Fibroblast of lung (primary cell): ENCODE data around the gene CCNE1. TPM values are rescaled to one million over a fixed set of nuclear protein-coding genes. Genes with fewer than 3 reads are reported as not detected.

Experiments used
- DNase-seq, 2 donors: peaks; one replicate each; pipeline versions ENCODE4 v3.0.0 to v3.0.0-alpha.2; 2010; ENCODE audit warnings: low read depth in 2 of 2
- H2AFZ ChIP-seq: 2 replicates; pipeline ENCODE4 v1.5.1; 2012; ENCODE audit warnings: low read length, control low read depth, inconsistent platforms
- H3K27ac ChIP-seq: 2 replicates; pipeline ENCODE4 v1.5.1; 2011; ENCODE audit warnings: low read length, control low read depth; ENCODE audit not compliant: insufficient read depth
- H3K27me3 ChIP-seq: 2 replicates; pipeline ENCODE4 v1.5.1; 2011; ENCODE audit warnings: mild to moderate bottlenecking, low read length; ENCODE audit not compliant: control insufficient read depth, insufficient read depth
- H3K36me3 ChIP-seq: 2 replicates; pipeline ENCODE4 v1.5.1; 2011; ENCODE audit warnings: low read length; ENCODE audit not compliant: control insufficient read depth, insufficient read depth
- H3K4me1 ChIP-seq: 2 replicates; pipeline ENCODE4 v1.5.1; 2011; ENCODE audit warnings: low read length; ENCODE audit not compliant: control insufficient read depth, insufficient read depth; ENCODE audit errors: extremely low read depth
- H3K4me2 ChIP-seq: 2 replicates; pipeline ENCODE4 v1.5.1; 2011; ENCODE audit warnings: low read length, control low read depth; ENCODE audit not compliant: insufficient read depth; ENCODE audit errors: extremely low read depth
- H3K4me3 ChIP-seq, 4 experiments: fragments of 200-600 bp in 1 of 4; sonication (generic) in 1 of 4; replicated peaks in 1 of 4; 2 replicates each; pipeline ENCODE4 v1.5.1; 2011 to 2016; ENCODE audit warnings: low read length in 4 of 4, low read depth in 3 of 4, mild to moderate bottlenecking in 3 of 4, control low read depth in 2 of 4, inconsistent platforms in 1 of 4, mixed read lengths in 1 of 4; ENCODE audit not compliant: insufficient read depth in 1 of 4; ENCODE audit errors: control extremely low read depth in 1 of 4
- H3K79me2 ChIP-seq: 2 replicates; pipeline ENCODE4 v1.5.1; 2012; ENCODE audit warnings: mild to moderate bottlenecking, low read length, inconsistent platforms; ENCODE audit not compliant: control insufficient read depth, insufficient read depth
- H3K9ac ChIP-seq: 2 replicates; pipeline ENCODE4 v1.5.1; 2011; ENCODE audit warnings: mild to moderate bottlenecking, low read length, control low read depth; ENCODE audit not compliant: insufficient read depth
- H3K9me3 ChIP-seq: 2 replicates; pipeline ENCODE4 v1.5.1; 2012; ENCODE audit warnings: low read depth, low read length; ENCODE audit not compliant: control insufficient read depth, insufficient read depth
- H4K20me1 ChIP-seq: 2 replicates; pipeline ENCODE4 v1.5.1; 2011; ENCODE audit warnings: low read length; ENCODE audit not compliant: control insufficient read depth, insufficient read depth; ENCODE audit errors: extremely low read depth
- EZH2 ChIP-seq: IDR thresholded peaks from 2 replicates; pipeline ENCODE4 v1.5.1; 2012; ENCODE audit warnings: low read length, control low read depth, mild to moderate bottlenecking; ENCODE audit errors: missing control alignments
- polyA plus RNA-seq, 2 donors: library from polyadenylated mRNA; depleted of rRNA in 1 of 2; stranded (reverse) in 1 of 2; unstranded in 1 of 2; fragments of >200 nt; gene quantifications; 2 replicates each; pipeline ENCODE4 v1.2.1, GENCODE V29; 2011 to 2012; ENCODE audit warnings: missing spikeins in 1 of 2
- total RNA-seq: library from RNA; depleted of rRNA; stranded (reverse); fragments of >200 nt; gene quantifications from 2 replicates; pipeline ENCODE4 v1.2.1, GENCODE V29; 2014
- TF ChIP-seq, protein P1 (sequence below), 2 donors: IDR thresholded peaks in 1 of 2; conservative IDR thresholded peaks in 1 of 2; 1 replicate in 1 of 2; 2 replicates in 1 of 2; pipeline ENCODE4 v1.5.1; 2011 to 2012; ENCODE audit warnings: low read length in 2 of 2, control low read depth in 1 of 2, inconsistent platforms in 1 of 2, low read depth in 1 of 2, mild to moderate bottlenecking in 1 of 2

Gene CCNE1
- total and polyA plus RNA-seq, 2 donors (not counting 1 experiment from before 2014, with no cell fraction given) = 4.8 to 5.3 TPM

DNA sequence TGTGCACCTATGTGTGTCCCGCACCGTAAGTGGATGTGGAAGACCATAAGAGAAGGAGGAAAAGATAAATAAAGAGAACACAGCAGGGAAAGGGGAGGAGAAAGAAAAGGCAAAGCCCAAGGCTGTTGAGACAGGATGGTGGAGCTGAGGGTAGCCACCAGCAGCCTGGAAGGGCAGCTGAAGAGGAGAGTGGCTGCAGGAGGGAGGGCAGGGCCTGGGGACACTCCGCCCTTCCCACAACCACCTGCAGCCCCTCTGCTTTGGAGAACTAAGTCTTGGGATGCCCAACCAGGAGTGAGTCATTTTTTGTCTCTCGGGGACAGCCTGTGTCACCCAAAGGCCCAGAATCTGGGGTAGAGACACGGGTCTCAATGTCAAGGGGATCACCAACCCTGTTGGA, 26.4 kb upstream of the CCNE1 start:
- H3K36me3 ChIP-seq = no peaks in the 10 kb centered on the region
- no peaks in the 10 kb centered on the region for H3K79me2 ChIP-seq
- H3K4me2 ChIP-seq = no peak overlapping the region
- no peaks in the 10 kb centered on the region for H3K4me1 ChIP-seq
- H2AFZ ChIP-seq = no peak overlapping the region
- no peak overlapping the region for H3K27ac ChIP-seq
- no peak overlapping the region for H3K9ac ChIP-seq
- no peaks in the 10 kb centered on the region for H3K9me3 ChIP-seq
- no peaks in the 10 kb centered on the region for H3K27me3 ChIP-seq
- no peak for TF ChIP-seq EZH2
- TF ChIP-seq, protein P1, sequence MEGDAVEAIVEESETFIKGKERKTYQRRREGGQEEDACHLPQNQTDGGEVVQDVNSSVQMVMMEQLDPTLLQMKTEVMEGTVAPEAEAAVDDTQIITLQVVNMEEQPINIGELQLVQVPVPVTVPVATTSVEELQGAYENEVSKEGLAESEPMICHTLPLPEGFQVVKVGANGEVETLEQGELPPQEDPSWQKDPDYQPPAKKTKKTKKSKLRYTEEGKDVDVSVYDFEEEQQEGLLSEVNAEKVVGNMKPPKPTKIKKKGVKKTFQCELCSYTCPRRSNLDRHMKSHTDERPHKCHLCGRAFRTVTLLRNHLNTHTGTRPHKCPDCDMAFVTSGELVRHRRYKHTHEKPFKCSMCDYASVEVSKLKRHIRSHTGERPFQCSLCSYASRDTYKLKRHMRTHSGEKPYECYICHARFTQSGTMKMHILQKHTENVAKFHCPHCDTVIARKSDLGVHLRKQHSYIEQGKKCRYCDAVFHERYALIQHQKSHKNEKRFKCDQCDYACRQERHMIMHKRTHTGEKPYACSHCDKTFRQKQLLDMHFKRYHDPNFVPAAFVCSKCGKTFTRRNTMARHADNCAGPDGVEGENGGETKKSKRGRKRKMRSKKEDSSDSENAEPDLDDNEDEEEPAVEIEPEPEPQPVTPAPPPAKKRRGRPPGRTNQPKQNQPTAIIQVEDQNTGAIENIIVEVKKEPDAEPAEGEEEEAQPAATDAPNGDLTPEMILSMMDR (conservative IDR thresholded peaks at IDR 0.05 in 1 of 2, IDR thresholded peaks at IDR 0.05 in 1 of 2; ENCODE audit: low read depth in 1 of 2, low read length in 2 of 2) = no peak
- no peaks in the 10 kb centered on the region for H4K20me1 ChIP-seq
- DNase-seq = no peak
- H3K4me3 ChIP-seq = no peak overlapping the region

DNA sequence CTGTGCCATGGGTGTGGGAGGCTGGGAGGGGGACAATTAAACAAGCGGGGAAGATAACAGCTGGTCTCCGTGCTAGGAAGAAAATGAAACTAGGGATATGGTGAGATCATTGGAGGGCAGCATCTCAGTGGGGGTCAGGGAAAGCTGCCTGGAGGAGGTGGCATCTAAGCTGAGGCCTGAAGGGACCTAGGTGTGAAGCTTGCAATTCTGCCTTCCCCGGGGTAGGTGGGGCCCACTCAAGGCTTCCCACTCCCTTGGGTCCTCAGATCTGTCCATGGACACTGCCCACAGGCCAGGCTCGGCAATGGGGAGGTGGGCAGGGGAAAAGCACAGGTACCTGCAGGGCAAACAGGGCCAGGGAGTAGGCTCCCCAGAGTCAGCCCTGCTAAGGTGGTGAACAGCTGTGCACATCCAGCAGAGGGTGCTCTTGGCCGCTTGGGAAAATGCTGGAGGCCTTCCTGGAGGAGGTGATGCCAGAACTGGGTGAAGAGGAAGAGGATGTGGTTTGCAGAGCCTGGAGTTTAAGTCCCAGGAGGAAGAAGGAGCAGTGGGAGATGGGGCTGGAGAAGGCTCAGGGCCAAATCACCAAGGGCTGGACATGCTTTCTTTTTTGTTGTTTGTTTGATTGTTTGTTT, 25.7 kb upstream of the CCNE1 start:
- DNase-seq = no peak
- TF ChIP-seq EZH2 = no peak
- TF ChIP-seq, protein P1 (conservative IDR thresholded peaks at IDR 0.05 in 1 of 2, IDR thresholded peaks at IDR 0.05 in 1 of 2; ENCODE audit: low read depth in 1 of 2, low read length in 2 of 2) = no peak

DNA sequence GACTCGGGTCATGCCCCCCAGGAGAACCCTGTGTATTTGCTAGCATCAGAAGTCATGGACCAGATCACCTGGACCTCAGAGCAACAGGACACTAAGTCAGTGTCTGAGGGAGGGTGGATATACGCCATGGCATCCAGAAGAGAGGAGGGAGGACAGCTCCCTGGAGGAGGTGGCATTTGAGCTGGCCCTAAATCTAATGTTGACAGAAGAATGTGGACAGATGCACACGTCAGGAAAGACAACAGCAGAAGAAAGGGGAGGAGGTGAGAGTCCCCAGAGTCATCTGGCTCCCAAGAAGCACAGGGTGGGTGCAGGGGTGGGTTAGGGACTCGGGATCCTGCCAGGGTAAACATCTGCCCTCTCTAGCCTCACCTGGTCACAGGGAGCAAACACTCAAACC, 24.5 kb upstream of the CCNE1 start:
- no peaks in the 10 kb centered on the region for H3K27me3 ChIP-seq
- no peak overlapping the region for H3K27ac ChIP-seq
- H3K9me3 ChIP-seq = no peaks in the 10 kb centered on the region
- no peak overlapping the region for H3K4me3 ChIP-seq
- no peaks in the 10 kb centered on the region for H3K36me3 ChIP-seq
- no peak for DNase-seq
- TF ChIP-seq, protein P1 (conservative IDR thresholded peaks at IDR 0.05 in 1 of 2, IDR thresholded peaks at IDR 0.05 in 1 of 2; ENCODE audit: low read depth in 1 of 2, low read length in 2 of 2) = no peak
- no peak for TF ChIP-seq EZH2
- no peaks in the 10 kb centered on the region for H4K20me1 ChIP-seq
- no peak overlapping the region for H2AFZ ChIP-seq
- H3K4me1 ChIP-seq = no peaks in the 10 kb centered on the region
- H3K4me2 ChIP-seq = no peak overlapping the region
- no peaks in the 10 kb centered on the region for H3K79me2 ChIP-seq
- H3K9ac ChIP-seq = no peak overlapping the region

More for the DNA sequence above, 25.7 kb upstream of the CCNE1 start:
- H3K4me3 ChIP-seq = no peak overlapping the region
- H3K4me2 ChIP-seq = no peak overlapping the region
- H3K27ac ChIP-seq = no peak overlapping the region
- H2AFZ ChIP-seq = no peak overlapping the region
- H3K79me2 ChIP-seq = no peaks in the 10 kb centered on the region
- no peaks in the 10 kb centered on the region for H4K20me1 ChIP-seq
- no peaks in the 10 kb centered on the region for H3K9me3 ChIP-seq
- no peaks in the 10 kb centered on the region for H3K4me1 ChIP-seq
- no peaks in the 10 kb centered on the region for H3K36me3 ChIP-seq
- no peak overlapping the region for H3K9ac ChIP-seq
- no peaks in the 10 kb centered on the region for H3K27me3 ChIP-seq
